Neural progenitor cell (in vitro differentiated cells): ENCODE data around the gene CDC26. TPM values are rescaled to one million over a fixed set of nuclear protein-coding genes. Genes with fewer than 3 reads are reported as not detected.
A peak's percentile ranks its signal among the peaks of the same experiment; 100 is the strongest.

ENCODE experiments used
- DNase-seq: peaks from one replicate; pipeline ENCODE4 v3.0.0-alpha.2; 2016; ENCODE audit warnings: low spot score
- H2AFZ ChIP-seq: fragments of 200-600 bp; sonication (generic); replicated peaks from 2 replicates; pipeline ENCODE4 v1.6.1; 2016; ENCODE audit warnings: antibody characterized with exemption
- H3F3A ChIP-seq: fragments of 200-600 bp; sonication (generic); 2 replicates; pipeline ENCODE4 v1.6.1; 2016; ENCODE audit warnings: antibody characterized with exemption, low read depth
- H3K27ac ChIP-seq: fragments of 200-600 bp; sonication (generic); 2 replicates; pipeline ENCODE4 v1.5.1; 2016; ENCODE audit warnings: mild to moderate bottlenecking
- H3K27me3 ChIP-seq: fragments of 200-600 bp; sonication (generic); 2 replicates; pipeline ENCODE4 v1.6.1; 2016; ENCODE audit warnings: mild to moderate bottlenecking, moderate library complexity
- H3K36me3 ChIP-seq: fragments of 200-600 bp; sonication (generic); 2 replicates; pipeline ENCODE4 v1.5.1; 2016
- H3K4me1 ChIP-seq: fragments of 200-600 bp; sonication (generic); 2 replicates; pipeline ENCODE4 v1.6.1; 2016; ENCODE audit warnings: mixed run types
- H3K4me2 ChIP-seq: fragments of 200-600 bp; sonication (generic); 2 replicates; pipeline ENCODE4 v1.6.1; 2016
- H3K4me3 ChIP-seq: fragments of 200-600 bp; sonication (generic); 2 replicates; pipeline ENCODE4 v1.5.1; 2016
- H3K79me2 ChIP-seq: fragments of 200-600 bp; sonication (generic); 2 replicates; pipeline ENCODE4 v1.6.1; 2016; ENCODE audit warnings: low read depth
- H3K9ac ChIP-seq: fragments of 200-600 bp; sonication (generic); 2 replicates; pipeline ENCODE4 v1.6.1; 2016
- H3K9me3 ChIP-seq: fragments of 200-600 bp; sonication (generic); 2 replicates; pipeline ENCODE4 v1.5.1; 2016; ENCODE audit warnings: low read depth
- H4K20me1 ChIP-seq: fragments of 200-600 bp; sonication (generic); 2 replicates; pipeline ENCODE4 v1.6.1; 2016; ENCODE audit warnings: low read depth
- H3K27ac Mint-ChIP-seq: 3 replicates; pipeline ENCODE4 v1.8.0; 2021; ENCODE audit warnings: mixed read lengths
- H3K27me3 Mint-ChIP-seq: 2 replicates; pipeline ENCODE4 v1.8.0; 2022; ENCODE audit warnings: low read depth, mild to moderate bottlenecking, inconsistent platforms, moderate library complexity, mixed read lengths; ENCODE audit not compliant: insufficient read depth
- H3K36me3 Mint-ChIP-seq: 3 replicates; pipeline ENCODE4 v1.8.0; 2021; ENCODE audit warnings: mixed read lengths
- H3K4me1 Mint-ChIP-seq: 3 replicates; pipeline ENCODE4 v1.8.0; 2021; ENCODE audit warnings: mixed read lengths
- H3K4me3 Mint-ChIP-seq: 3 replicates; pipeline ENCODE4 v1.8.0; 2021; ENCODE audit warnings: mild to moderate bottlenecking, moderate library complexity, mixed read lengths
- H3K9me3 Mint-ChIP-seq: 3 replicates; pipeline ENCODE4 v1.8.0; 2020; ENCODE audit warnings: mixed read lengths
- CTCF ChIP-seq: fragments of 200-600 bp; sonication (generic); IDR thresholded peaks from 2 replicates; pipeline ENCODE4 v1.5.1; 2017; ENCODE audit warnings: antibody characterized with exemption, mild to moderate bottlenecking
- EZH2 ChIP-seq: fragments of 200-600 bp; sonication (generic); IDR thresholded peaks from 2 replicates; pipeline ENCODE4 v1.6.1; 2017; ENCODE audit warnings: antibody characterized with exemption, mild to moderate bottlenecking, moderate library complexity
- EZH2phosphoT487 ChIP-seq: fragments of 200-600 bp; sonication (generic); IDR thresholded peaks from 2 replicates; pipeline ENCODE4 v1.6.1; 2017; ENCODE audit warnings: antibody characterized with exemption
- total RNA-seq: library from RNA; depleted of rRNA; stranded (reverse); fragments of >200 nt; gene quantifications from 2 replicates; pipeline ENCODE4 v1.2.3, GENCODE V29; 2015; ENCODE audit warnings: low replicate concordance

The CDC26 gene
- total RNA-seq, 1 donor from 2014 or later = 94.4 TPM

GRCh38 chr9:113302792-113303418, 27.5 kb upstream of the CDC26 start, which contains the start of gene RNF183:
RNF183 (minus strand) TSS chr9:113303376; CDS start chr9:113298184, 5,192 bp downstream.
- H3K27me3 ChIP-seq = no peaks in the 10 kb centered on the region
- H3K4me1 Mint-ChIP-seq = peaks cover 22% of the 10 kb centered on the region
- no peaks in the 10 kb centered on the region for H3K9me3 Mint-ChIP-seq
- H3K27me3 Mint-ChIP-seq = no peaks in the 10 kb centered on the region
- H2AFZ ChIP-seq = peak within 1 kb of the TSS; percentile 2
- no peak within 1 kb of the TSS for H3K27ac ChIP-seq
- TF ChIP-seq CTCF = no peak
- TF ChIP-seq EZH2phosphoT487 = no peak
- TF ChIP-seq EZH2 = no peak
- no peaks in the 10 kb centered on the region for H3K36me3 ChIP-seq
- no peaks in the 10 kb centered on the region for H3K36me3 Mint-ChIP-seq
- H3K27ac Mint-ChIP-seq = peak within 1 kb of the TSS; percentile 98
- H3K4me3 ChIP-seq = no peak within 1 kb of the TSS
- no peaks in the 10 kb centered on the region for H3K9me3 ChIP-seq
- peak within 1 kb of the TSS; percentile 12 for H3K4me3 Mint-ChIP-seq
- no peaks in the 10 kb centered on the region for H3K79me2 ChIP-seq
- peaks cover 11% of the 10 kb centered on the region for H3F3A ChIP-seq
- H3K4me2 ChIP-seq = no peak within 1 kb of the TSS
- no peaks in the 10 kb centered on the region for H4K20me1 ChIP-seq
- no peak within 1 kb of the TSS for H3K9ac ChIP-seq
- DNase-seq = peak; percentile 61
- H3K4me1 ChIP-seq = peaks cover 7% of the 10 kb centered on the region

GRCh38 chr9:113301548-113301947, 26.2 kb upstream of the CDC26 start:
- H3K4me1 Mint-ChIP-seq = peaks cover 20% of the 10 kb centered on the region
- H2AFZ ChIP-seq = no peak overlapping the region
- TF ChIP-seq CTCF (no peak), EZH2phosphoT487 (no peak), EZH2 (no peak)
- no peak overlapping the region for H3K27ac Mint-ChIP-seq
- no peak for DNase-seq
- no peaks in the 10 kb centered on the region for H3K9me3 ChIP-seq
- peaks cover 11% of the 10 kb centered on the region for H3F3A ChIP-seq
- no peak overlapping the region for H3K4me3 Mint-ChIP-seq
- no peaks in the 10 kb centered on the region for H3K36me3 Mint-ChIP-seq
- no peak overlapping the region for H3K4me2 ChIP-seq
- no peaks in the 10 kb centered on the region for H3K27me3 ChIP-seq
- no peaks in the 10 kb centered on the region for H3K27me3 Mint-ChIP-seq
- no peak overlapping the region for H3K27ac ChIP-seq
- no peaks in the 10 kb centered on the region for H3K36me3 ChIP-seq
- no peaks in the 10 kb centered on the region for H3K79me2 ChIP-seq
- no peaks in the 10 kb centered on the region for H4K20me1 ChIP-seq
- H3K9me3 Mint-ChIP-seq = no peaks in the 10 kb centered on the region
- no peak overlapping the region for H3K9ac ChIP-seq
- H3K4me3 ChIP-seq = no peak overlapping the region
- peaks cover 7% of the 10 kb centered on the region for H3K4me1 ChIP-seq

- peak overlapping the region; percentile 31 for H3K27ac Mint-ChIP-seq
- H4K20me1 ChIP-seq = no peaks in the 10 kb centered on the region
- no peak overlapping the region for H3K4me2 ChIP-seq
- peaks cover 7% of the 10 kb centered on the region for H3K4me1 ChIP-seq
- H3K4me1 Mint-ChIP-seq = peaks cover 20% of the 10 kb centered on the region
- no peak for DNase-seq
- H3K9me3 Mint-ChIP-seq = no peaks in the 10 kb centered on the region
- no peak overlapping the region for H3K9ac ChIP-seq
- H3K36me3 Mint-ChIP-seq = no peaks in the 10 kb centered on the region
- H3K79me2 ChIP-seq = no peaks in the 10 kb centered on the region
- no peak overlapping the region for H3K27ac ChIP-seq
- H3K36me3 ChIP-seq = no peaks in the 10 kb centered on the region
- no peak overlapping the region for H3K4me3 Mint-ChIP-seq
- no peak overlapping the region for H2AFZ ChIP-seq
- no peaks in the 10 kb centered on the region for H3K27me3 Mint-ChIP-seq
- H3K27me3 ChIP-seq = no peaks in the 10 kb centered on the region
- no peak for TF ChIP-seq CTCF
- TF ChIP-seq EZH2phosphoT487 = no peak
- TF ChIP-seq EZH2 = no peak
- H3K9me3 ChIP-seq = no peaks in the 10 kb centered on the region
- peaks cover 11% of the 10 kb centered on the region for H3F3A ChIP-seq
- no peak overlapping the region for H3K4me3 ChIP-seq
Observed at GRCh38 chr9:113299800-113300292, 24.5 kb upstream of the CDC26 start.
